Stimulated activated CD4-positive, alpha-beta T cell treated with anti-CD3 and anti-CD28 coated beads, Interleukin-15, amount 100 ng/mL, for 24 hours (primary cell): Measurements from ENCODE around the gene DHRS1.

Source experiments
- DNase-seq: peaks from one replicate; pipeline ENCODE4 v3.0.0-alpha.2; 2020

Gene DHRS1

GRCh38 chr14:24327303-24327702 lies 27.7 kb upstream of the DHRS1 start:
- DNase-seq = no peak

DNA sequence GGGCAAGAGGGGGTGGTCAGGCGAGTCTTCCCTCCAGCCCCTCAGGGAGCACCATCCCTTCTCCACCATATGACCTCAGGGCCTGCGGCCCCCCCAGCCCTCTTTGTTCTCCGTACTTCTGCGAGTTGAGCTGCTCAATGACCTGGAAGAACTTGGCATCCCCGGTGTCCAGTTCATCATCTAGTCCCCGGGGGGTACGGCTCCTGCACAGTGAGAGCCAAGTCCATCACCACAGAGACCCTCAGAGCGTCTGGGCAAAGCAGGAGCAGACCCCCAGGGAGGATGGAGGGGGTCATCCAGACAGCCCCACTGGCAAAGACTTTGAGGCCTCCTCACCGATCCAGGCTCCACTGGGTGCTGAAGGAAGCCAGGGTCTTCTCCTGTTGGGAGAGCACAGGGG lies 26.4 kb upstream of the DHRS1 start:
- no peak for DNase-seq

DNA sequence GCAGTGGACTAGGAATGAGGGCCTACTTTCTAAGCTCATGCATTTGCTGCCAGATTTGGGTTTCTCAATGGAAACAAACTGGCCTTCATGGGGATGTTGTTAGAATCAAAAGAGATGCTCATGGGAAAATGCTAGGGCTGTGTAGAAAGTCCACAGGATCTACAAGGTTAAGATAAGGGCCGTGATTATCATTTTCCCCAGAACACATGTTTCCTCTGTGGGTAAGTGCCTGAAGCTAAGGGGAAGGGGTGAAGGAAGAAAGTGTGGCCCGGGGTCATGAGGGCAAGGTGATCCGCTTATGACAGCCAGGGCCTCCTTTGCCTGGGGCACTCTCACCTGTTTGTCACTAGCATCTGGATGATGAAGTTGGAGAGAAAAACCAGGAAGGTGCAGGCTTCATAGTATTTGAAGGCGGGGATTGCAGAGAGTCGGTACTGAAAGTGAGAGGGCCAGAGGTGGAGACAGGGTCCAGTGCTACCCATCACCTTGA lies 25.5 kb upstream of the DHRS1 start:
- DNase-seq = no peak

- DNase-seq = no peak
These were observed 24.4 kb upstream of the DHRS1 start for GRCh38 chr14:24324024-24324423.

- DNase-seq = no peak
These were observed 23.8 kb upstream of the DHRS1 start for GRCh38 chr14:24323341-24323740.

GRCh38 chr14:24322672-24323071 lies 23.1 kb upstream of the DHRS1 start:
- no peak for DNase-seq

GRCh38 chr14:24321212-24321975 lies 21.8 kb upstream of the DHRS1 start:
- DNase-seq = no peak

DNA sequence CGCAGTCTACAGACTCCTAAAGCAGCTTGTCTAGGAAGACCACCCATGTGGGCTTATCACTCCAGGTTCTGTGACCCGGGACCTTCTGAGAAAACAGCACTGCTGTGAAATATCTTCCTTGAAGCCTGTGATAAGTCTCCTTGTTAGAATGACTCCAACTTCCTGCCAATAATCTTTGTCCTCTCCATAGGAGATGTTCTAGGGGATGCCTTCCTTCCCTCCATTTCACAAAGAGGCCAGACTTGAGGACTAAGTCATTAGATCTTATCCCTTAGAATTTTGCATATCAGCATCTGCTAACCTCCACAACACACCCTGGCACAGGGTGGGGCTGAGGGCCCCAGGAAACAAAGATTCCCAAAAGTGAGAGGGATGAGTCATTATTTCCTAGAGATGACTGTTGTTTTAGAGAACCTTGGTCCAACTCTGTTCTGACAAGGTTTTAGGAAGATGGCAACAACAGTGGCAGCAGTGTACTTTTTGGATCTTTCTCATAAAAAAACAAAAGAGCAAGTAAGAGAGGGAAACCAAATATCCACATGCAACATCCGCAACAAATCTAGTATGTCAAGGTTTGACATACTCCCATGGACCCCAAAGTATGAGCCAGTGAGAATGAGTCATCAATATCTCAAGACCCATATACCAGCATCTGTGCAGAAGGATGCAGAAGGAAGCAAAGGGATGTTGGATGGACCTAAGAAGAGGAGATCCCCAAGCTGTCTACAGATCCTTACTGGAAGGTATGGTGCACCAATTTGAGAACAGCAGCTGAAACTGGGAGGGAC lies 17.8 kb upstream of the DHRS1 start:
- DNase-seq = no peak

- no peak for DNase-seq
These were observed 17.0 kb upstream of the DHRS1 start for GRCh38 chr14:24316597-24316950.

DNA sequence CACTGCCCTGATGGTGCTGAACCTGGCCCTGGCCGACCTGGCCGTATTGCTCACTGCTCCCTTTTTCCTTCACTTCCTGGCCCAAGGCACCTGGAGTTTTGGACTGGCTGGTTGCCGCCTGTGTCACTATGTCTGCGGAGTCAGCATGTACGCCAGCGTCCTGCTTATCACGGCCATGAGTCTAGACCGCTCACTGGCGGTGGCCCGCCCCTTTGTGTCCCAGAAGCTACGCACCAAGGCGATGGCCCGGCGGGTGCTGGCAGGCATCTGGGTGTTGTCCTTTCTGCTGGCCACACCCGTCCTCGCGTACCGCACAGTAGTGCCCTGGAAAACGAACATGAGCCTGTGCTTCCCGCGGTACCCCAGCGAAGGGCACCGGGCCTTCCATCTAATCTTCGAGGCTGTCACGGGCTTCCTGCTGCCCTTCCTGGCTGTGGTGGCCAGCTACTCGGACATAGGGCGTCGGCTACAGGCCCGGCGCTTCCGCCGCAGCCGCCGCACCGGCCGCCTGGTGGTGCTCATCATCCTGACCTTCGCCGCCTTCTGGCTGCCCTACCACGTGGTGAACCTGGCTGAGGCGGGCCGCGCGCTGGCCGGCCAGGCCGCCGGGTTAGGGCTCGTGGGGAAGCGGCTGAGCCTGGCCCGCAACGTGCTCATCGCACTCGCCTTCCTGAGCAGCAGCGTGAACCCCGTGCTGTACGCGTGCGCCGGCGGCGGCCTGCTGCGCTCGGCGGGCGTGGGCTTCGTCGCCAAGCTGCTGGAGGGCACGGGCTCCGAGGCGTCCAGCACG lies 16.4 kb upstream of the DHRS1 start:
- DNase-seq = no peak

GRCh38 chr14:24315243-24315806 lies 15.7 kb upstream of the DHRS1 start:
- no peak for DNase-seq

- DNase-seq = no peak
These were observed 15.0 kb upstream of the DHRS1 start for GRCh38 chr14:24314377-24315193.

DNA sequence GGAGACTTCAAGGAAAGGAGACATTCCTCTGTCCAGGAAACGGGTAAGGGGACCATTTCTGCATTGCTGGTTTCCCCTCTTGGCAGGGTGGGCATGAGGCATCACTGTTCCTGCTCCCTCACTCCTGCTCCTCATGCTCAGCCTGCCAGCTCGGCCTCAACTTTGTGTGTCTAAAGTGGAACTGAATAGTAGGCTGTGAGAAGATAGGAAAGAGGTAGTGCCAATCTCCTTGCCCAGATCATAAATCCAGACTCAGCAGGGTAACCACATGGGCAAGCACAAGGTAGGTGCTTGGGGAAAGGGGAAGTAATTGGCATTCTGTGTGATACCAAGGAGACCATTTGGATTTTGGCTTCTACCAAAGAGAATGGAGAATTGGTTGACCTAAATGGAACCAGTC lies 14.3 kb upstream of the DHRS1 start:
- no peak for DNase-seq

GRCh38 chr14:24312736-24313507 lies 13.3 kb upstream of the DHRS1 start:
- DNase-seq = peak; percentile 47

GRCh38 chr14:24311837-24312615 lies 12.4 kb upstream of the DHRS1 start:
- no peak for DNase-seq

GRCh38 chr14:24310646-24311604 lies 11.3 kb upstream of the DHRS1 start, which contains the start of gene LTB4R:
LTB4R (plus strand) TSS chr14:24311502; CDS start chr14:24315652, 4,150 bp downstream.
- peak; percentile 72 for DNase-seq

DNA sequence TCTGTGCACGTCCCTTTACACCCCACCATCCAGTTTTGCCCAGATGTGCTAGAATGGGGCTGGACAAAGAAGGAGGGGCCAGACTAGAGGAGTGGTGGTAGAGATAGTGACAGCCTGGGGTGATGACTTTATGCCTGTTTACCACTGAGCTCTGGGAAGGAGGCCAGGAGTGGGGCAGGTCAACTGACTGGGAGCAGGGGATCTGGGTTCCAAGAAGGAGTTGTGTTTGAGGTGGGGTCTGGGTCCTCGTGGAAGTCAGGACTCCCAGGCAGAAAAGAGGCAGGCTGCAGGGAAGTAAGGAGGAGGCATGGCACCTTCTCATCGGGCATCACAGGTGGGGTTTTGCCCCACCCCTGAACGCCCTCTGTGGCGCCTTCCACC lies 10.7 kb upstream of the DHRS1 start:
- no peak for DNase-seq

GRCh38 chr14:24309538-24310264 lies 10.1 kb upstream of the DHRS1 start, which contains the start of gene LTB4R2:
LTB4R2 (plus strand) TSS chr14:24310140; CDS start chr14:24310665, 525 bp downstream.
- no peak for DNase-seq
